Uterine smooth muscle cell (primary cell): ENCODE data around the gene ZNF184. TPM values are rescaled to one million over a fixed set of nuclear protein-coding genes. Genes with fewer than 3 reads are reported as not detected.

Source experiments
- total RNA-seq: library from RNA; depleted of rRNA; stranded (reverse); fragments of >200 nt; gene quantifications from 2 replicates; pipeline ENCODE4 v1.2.3, GENCODE V29; 2014

The ZNF184 gene
- 8.2 and 8.7 TPM in 2 replicates for total RNA-seq

GRCh38 chr6:27472617-27473400 is at the start of gene ZNF184:
ZNF184 (minus strand) TSS chr6:27473105; CDS start chr6:27472294, 811 bp downstream.

Other genes starting within 250 kb of the ZNF184 start
- gene PRSS16, start 225.4 kb downstream of the ZNF184 start, total RNA-seq, result 0.11 and 0.50 TPM in 2 replicates
- not detected in 2 replicates for gene POM121L2, start 160.8 kb downstream of the ZNF184 start, total RNA-seq
- gene ZNF391, start 84.3 kb downstream of the ZNF184 start, total RNA-seq, result 1.7 and 3.0 TPM in 2 replicates